ENCODE results near the gene CLIP1.

Gene CLIP1

DNA sequence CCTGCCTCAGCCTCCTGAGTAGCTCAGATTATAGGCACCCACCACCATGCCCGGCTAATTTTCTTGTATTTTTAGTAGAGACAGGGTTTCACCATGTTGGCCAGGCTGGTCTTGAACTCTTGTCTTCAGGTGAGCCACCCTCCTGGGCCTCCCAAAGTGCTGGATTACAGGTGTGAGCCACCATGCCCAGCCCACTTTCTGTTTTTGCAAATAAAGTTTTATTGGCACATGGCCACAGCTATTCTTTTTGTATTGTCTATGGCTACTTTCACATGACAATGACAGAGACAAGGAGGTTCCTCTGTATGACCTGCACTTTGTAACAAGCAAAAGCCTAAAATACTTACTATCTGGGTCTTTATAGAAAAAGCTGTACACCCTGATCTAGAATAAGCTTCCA lies 176.9 kb downstream of the CLIP1 start:
- no peak for DNase-seq (ENCODE audit: low read depth)

DNA sequence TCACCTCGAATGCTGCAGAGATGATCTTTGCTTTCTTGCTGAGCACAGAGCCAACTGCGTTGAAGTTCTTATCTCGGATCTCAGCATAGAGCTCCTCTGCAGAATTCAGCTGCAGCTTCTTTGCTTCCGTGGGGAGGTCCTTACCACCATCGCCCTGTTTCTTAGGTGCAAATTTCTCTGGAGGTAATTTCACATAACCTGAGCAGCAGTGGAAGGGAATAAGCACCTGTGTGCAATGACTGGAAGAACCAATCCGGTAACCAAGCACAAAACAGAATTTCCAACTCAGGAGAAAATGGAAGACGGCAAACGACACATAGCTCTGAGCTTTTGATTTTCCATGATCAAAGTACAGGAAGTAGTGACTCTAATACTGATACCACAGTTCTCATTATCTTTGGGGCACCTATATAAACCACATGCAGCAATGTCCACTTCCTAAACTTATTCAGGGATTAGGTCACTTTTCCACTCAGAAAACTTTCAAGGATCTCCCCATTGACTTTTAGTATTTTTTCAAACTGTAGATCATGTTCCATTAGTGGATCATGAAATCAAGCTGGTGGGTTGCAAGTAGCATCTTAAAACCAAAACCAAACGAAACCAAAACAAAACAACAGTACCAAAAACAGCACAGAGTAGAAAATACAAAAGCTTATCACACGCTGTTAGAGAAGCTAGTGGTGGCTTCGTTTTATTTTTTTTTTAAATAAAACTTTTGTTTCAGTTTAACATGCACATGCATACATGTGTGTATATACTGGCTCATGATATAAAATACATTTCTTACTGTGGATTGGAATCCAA lies 177.7 kb downstream of the CLIP1 start:
- no peak for DNase-seq (ENCODE audit: low read depth)

DNA sequence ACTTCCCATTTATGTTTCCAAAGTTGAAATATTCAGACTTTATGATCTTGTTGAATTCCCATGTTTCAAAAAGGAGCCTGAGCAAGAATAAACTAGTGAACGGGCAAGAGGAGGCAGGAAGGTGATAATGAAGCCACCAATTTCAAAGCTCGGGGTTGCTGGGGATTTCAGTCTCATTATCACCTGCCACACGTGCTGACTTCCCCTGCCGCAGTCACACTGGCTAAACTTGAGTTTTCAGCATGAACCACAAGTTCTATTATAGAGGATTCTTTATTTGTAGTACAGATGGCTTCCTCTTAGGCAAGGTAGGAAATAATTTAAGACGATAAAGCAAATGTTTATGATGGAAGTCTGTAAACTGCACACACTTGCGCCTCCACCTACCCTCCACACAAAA lies 178.5 kb downstream of the CLIP1 start:
- DNase-seq (ENCODE audit: low read depth), result no peak

GRCh38 chr12:122238861-122239260 lies 183.6 kb downstream of the CLIP1 start:
- no peak for DNase-seq (ENCODE audit: low read depth)

DNA sequence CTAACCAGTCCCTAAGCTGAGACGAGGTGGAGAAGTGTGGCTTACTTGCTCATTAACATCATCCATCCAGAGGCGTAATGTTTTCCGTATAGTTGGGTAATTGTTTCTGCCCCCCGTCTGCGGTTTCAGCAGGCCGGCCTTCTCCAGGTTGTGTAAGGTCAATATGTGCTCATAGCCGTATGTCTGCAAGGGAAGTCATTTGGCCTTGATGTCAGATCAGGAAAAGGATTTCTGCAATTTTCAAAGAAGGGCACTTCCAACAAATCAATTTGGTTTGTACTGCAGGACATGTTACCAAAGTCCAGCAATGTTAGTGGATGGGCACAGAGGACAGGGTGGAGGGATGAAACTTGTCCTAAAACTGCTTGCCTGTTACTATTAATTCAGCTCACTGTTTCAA lies 186.7 kb downstream of the CLIP1 start:
- DNase-seq (ENCODE audit: low read depth), result no peak

DNA sequence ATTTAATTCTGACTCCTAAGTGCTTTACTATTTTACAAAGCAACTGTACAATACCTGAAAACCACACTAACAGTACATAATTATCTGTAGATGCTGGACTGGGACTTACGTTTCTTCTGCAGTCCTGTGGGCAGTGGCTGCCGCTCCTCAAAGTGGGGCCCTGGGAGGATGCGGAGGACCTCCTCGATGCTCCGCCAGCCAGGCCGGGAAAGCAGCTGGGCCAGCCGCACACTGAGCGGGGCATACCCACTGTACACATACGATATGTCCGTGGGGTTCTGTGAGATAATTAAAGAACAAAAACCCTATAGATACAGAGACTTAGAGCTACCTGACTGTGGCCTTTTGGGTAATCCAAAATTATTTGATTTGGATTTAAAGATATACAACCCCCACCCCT lies 189.8 kb downstream of the CLIP1 start:
- no peak for DNase-seq (ENCODE audit: low read depth)

- DNase-seq (ENCODE audit: low read depth), result no peak
Measured at GRCh38 chr12:122230798-122231197, 191.7 kb downstream of the CLIP1 start.

DNA sequence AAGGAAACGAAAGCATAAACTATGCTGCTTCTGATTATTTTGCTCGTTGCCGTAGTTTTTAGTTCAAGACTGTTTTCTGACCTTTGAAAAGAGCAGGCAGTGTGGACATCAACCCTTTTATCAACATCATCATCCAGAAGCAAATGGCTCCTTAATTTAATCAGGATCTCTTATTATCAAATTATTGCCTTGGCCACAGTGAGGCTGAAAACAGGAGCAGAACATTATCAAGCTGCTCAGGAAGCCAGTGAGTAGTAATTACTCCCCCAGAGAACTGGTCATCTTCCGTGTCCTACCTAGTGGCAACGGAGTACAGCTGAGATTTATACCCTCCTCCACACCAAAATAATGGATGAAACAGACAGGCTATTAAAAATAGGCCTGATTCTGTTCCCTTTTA lies 194.4 kb downstream of the CLIP1 start:
- DNase-seq (ENCODE audit: low read depth), result no peak

GRCh38 chr12:122227341-122227740 lies 195.1 kb downstream of the CLIP1 start:
- DNase-seq (ENCODE audit: low read depth), result no peak

DNA sequence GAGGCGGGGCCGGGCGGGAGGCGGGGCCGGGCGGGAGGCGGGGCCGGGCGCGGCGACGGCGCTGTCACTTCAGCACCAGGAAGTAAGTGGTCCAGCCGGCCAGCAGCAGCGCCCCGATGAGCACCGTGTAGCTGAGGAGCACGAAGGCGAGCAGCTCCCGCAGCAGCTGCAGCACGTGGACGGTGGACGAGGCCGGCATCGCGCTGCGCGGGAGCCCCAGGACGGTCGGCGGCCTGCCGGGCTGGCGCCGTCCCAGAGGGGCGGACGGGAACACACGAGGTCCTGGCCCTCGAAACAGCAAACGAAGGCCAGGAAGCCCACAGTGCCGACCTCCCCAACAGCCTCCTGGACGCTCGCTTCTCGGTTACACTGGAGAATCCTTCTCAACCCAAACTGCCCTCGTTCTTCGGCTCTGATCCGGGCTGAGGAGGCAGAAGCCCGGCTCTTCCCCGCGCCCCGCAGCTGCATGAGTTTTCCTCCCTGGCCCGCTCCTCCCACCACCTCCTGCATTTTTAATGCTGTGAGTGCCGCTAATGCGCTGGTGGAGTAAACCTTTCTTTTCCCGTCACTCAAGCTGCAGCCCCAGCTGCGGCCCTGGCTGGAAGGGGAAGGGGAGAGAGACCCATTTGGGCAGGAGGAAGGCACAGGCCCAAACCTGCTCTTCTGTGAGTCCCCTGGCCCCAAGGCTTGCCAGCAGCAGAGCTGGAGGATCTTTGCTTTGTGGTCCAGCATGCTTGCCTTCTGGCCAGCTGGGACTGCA lies 195.9 kb downstream of the CLIP1 start:
- DNase-seq (ENCODE audit: low read depth), result no peak

DNA sequence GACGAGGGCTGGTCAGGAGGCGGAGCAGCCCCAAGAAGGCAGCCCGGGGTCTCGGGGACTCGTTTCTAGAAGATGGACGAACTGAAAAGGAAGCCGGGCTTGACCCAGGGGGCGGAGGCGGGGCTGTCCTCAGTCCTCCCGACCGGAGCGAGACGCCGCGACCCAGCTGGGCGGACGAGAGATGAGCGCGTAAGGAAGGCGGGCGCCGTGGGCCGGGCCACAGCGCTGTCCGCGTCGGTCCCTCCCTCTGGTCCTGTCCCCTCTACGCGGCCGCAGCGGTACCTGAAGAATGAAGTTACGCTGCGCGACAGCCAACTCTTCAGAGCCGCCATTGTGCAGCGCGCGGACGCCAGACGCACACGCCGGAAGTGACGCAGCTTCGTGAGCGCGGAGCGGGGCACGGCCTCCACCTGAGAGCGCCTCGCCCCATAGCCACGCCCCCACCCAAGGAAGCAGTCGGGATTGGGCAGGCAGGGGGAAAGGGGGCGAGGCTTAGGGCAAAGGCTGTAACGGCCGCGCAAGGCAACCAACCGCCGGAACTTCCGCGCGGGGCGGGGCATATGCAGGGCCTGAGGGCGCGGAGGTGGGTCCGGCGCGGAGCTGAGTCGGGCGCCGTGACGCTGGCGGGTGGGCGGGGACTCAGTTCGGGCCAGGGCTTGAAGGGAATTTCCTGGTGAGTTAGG lies 196.6 kb downstream of the CLIP1 start, which contains the start of gene DIABLO:
DIABLO (minus strand) TSS at position 370 of the 683 bp plus-strand sequence; CDS start at position 332, 38 bp downstream.
- peak; percentile 98 for DNase-seq (ENCODE audit: low read depth)

All from stromal cell of bone marrow (primary cell).